ENCODE data around the gene VANGL1. TPM values are rescaled to one million over a fixed set of nuclear protein-coding genes. Genes with fewer than 3 reads are reported as not detected.

VANGL1 gene
- total RNA-seq, 1 experiment from 2014 or later = not detected

- H3K9me2 ChIP-seq (replicated peaks; ENCODE audit: insufficient read depth, low read length) = no peaks in the 10 kb centered on the region
- H3K9ac ChIP-seq (ENCODE audit: low read length) = no peak overlapping the region
- no peaks in the 10 kb centered on the region for H3K4me1 ChIP-seq (ENCODE audit: low read length)
- DNase-seq = no peak
- H3K4me2 ChIP-seq (ENCODE audit: low read depth, low read length, poor library complexity, severe bottlenecking) = no peak overlapping the region
- no peaks in the 10 kb centered on the region for H3K79me2 ChIP-seq (ENCODE audit: low read length)
- H3K9me3 ChIP-seq (ENCODE audit: low read length) = no peaks in the 10 kb centered on the region
- no peaks in the 10 kb centered on the region for H4K20me1 ChIP-seq (ENCODE audit: insufficient read depth, low read depth, low read length)
- no peak overlapping the region for H3K27ac ChIP-seq (ENCODE audit: low read length)
- no peak overlapping the region for H3K4me3 ChIP-seq (ENCODE audit: low read length)
- no peaks in the 10 kb centered on the region for H3K36me3 ChIP-seq (ENCODE audit: insufficient read depth, low read length)
- no peak overlapping the region for H2AFZ ChIP-seq (ENCODE audit: low read length)
- no peaks in the 10 kb centered on the region for H3K27me3 ChIP-seq (ENCODE audit: low read length)
Measured at GRCh38 chr1:115687744-115688143, 46.0 kb downstream of the VANGL1 start.

- Histone ChIP-seq H3K9me2 (replicated peaks; ENCODE audit: insufficient read depth, low read length) (no peaks in the 10 kb centered on the region), H3K4me1 (ENCODE audit: low read length) (no peaks in the 10 kb centered on the region), H3K9ac (ENCODE audit: low read length) (no peak overlapping the region), H3K27me3 (ENCODE audit: low read length) (no peaks in the 10 kb centered on the region), H2AFZ (ENCODE audit: low read length) (no peak overlapping the region), H3K79me2 (ENCODE audit: low read length) (no peaks in the 10 kb centered on the region), H3K4me3 (ENCODE audit: low read length) (no peak overlapping the region), H4K20me1 (ENCODE audit: insufficient read depth, low read depth, low read length) (no peaks in the 10 kb centered on the region), H3K36me3 (ENCODE audit: insufficient read depth, low read length) (no peaks in the 10 kb centered on the region), H3K27ac (ENCODE audit: low read length) (no peak overlapping the region), H3K4me2 (ENCODE audit: low read depth, low read length, poor library complexity, severe bottlenecking) (no peak overlapping the region), H3K9me3 (ENCODE audit: low read length) (no peaks in the 10 kb centered on the region)
- DNase-seq = no peak
Measured at GRCh38 chr1:115690972-115691371, 49.2 kb downstream of the VANGL1 start.

- Histone ChIP-seq H3K4me2 (ENCODE audit: low read depth, low read length, poor library complexity, severe bottlenecking) (no peak overlapping the region), H4K20me1 (ENCODE audit: insufficient read depth, low read depth, low read length) (no peaks in the 10 kb centered on the region), H3K36me3 (ENCODE audit: insufficient read depth, low read length) (no peaks in the 10 kb centered on the region), H3K9me3 (ENCODE audit: low read length) (no peaks in the 10 kb centered on the region), H3K4me1 (ENCODE audit: low read length) (no peaks in the 10 kb centered on the region), H3K9me2 (replicated peaks; ENCODE audit: insufficient read depth, low read length) (no peaks in the 10 kb centered on the region), H2AFZ (ENCODE audit: low read length) (no peak overlapping the region), H3K79me2 (ENCODE audit: low read length) (no peaks in the 10 kb centered on the region), H3K9ac (ENCODE audit: low read length) (no peak overlapping the region), H3K4me3 (ENCODE audit: low read length) (no peak overlapping the region), H3K27ac (ENCODE audit: low read length) (no peak overlapping the region), H3K27me3 (ENCODE audit: low read length) (no peaks in the 10 kb centered on the region)
- DNase-seq = no peak
Measured at GRCh38 chr1:115692224-115692623, 50.5 kb downstream of the VANGL1 start.

- H3K4me1 ChIP-seq (ENCODE audit: low read length) = no peaks in the 10 kb centered on the region
- no peaks in the 10 kb centered on the region for H3K9me2 ChIP-seq (replicated peaks; ENCODE audit: insufficient read depth, low read length)
- no peak overlapping the region for H3K27ac ChIP-seq (ENCODE audit: low read length)
- no peaks in the 10 kb centered on the region for H3K9me3 ChIP-seq (ENCODE audit: low read length)
- no peaks in the 10 kb centered on the region for H3K36me3 ChIP-seq (ENCODE audit: insufficient read depth, low read length)
- no peaks in the 10 kb centered on the region for H4K20me1 ChIP-seq (ENCODE audit: insufficient read depth, low read depth, low read length)
- H3K79me2 ChIP-seq (ENCODE audit: low read length) = no peaks in the 10 kb centered on the region
- no peak for DNase-seq
- H2AFZ ChIP-seq (ENCODE audit: low read length) = no peak overlapping the region
- no peak overlapping the region for H3K4me2 ChIP-seq (ENCODE audit: low read depth, low read length, poor library complexity, severe bottlenecking)
- no peak overlapping the region for H3K4me3 ChIP-seq (ENCODE audit: low read length)
- H3K9ac ChIP-seq (ENCODE audit: low read length) = no peak overlapping the region
- H3K27me3 ChIP-seq (ENCODE audit: low read length) = no peaks in the 10 kb centered on the region; the same call in 1 of the 2 replicates
Measured at GRCh38 chr1:115694805-115695204, 53.0 kb downstream of the VANGL1 start.

- no peak overlapping the region for H3K27ac ChIP-seq (ENCODE audit: low read length)
- H3K4me2 ChIP-seq (ENCODE audit: low read depth, low read length, poor library complexity, severe bottlenecking) = no peak overlapping the region
- no peak overlapping the region for H2AFZ ChIP-seq (ENCODE audit: low read length)
- H3K4me1 ChIP-seq (ENCODE audit: low read length) = no peaks in the 10 kb centered on the region
- no peak overlapping the region for H3K9ac ChIP-seq (ENCODE audit: low read length)
- H3K4me3 ChIP-seq (ENCODE audit: low read length) = no peak overlapping the region
- no peak for DNase-seq
- H3K9me2 ChIP-seq (replicated peaks; ENCODE audit: insufficient read depth, low read length) = no peaks in the 10 kb centered on the region
- H3K36me3 ChIP-seq (ENCODE audit: insufficient read depth, low read length) = no peaks in the 10 kb centered on the region
- no peaks in the 10 kb centered on the region; the same call in 1 of the 2 replicates for H3K27me3 ChIP-seq (ENCODE audit: low read length)
- no peaks in the 10 kb centered on the region for H3K79me2 ChIP-seq (ENCODE audit: low read length)
- H4K20me1 ChIP-seq (ENCODE audit: insufficient read depth, low read depth, low read length) = no peaks in the 10 kb centered on the region
- H3K9me3 ChIP-seq (ENCODE audit: low read length) = no peaks in the 10 kb centered on the region
Measured at GRCh38 chr1:115697619-115698018, 55.8 kb downstream of the VANGL1 start.

- H3K9me3 ChIP-seq (ENCODE audit: low read length) = no peaks in the 10 kb centered on the region
- no peaks in the 10 kb centered on the region; the same call in 1 of the 2 replicates for H3K27me3 ChIP-seq (ENCODE audit: low read length)
- no peak overlapping the region for H2AFZ ChIP-seq (ENCODE audit: low read length)
- H3K9me2 ChIP-seq (replicated peaks; ENCODE audit: insufficient read depth, low read length) = no peaks in the 10 kb centered on the region
- H3K79me2 ChIP-seq (ENCODE audit: low read length) = no peaks in the 10 kb centered on the region
- no peak overlapping the region for H3K4me3 ChIP-seq (ENCODE audit: low read length)
- H3K36me3 ChIP-seq (ENCODE audit: insufficient read depth, low read length) = no peaks in the 10 kb centered on the region
- no peak overlapping the region for H3K27ac ChIP-seq (ENCODE audit: low read length)
- H4K20me1 ChIP-seq (ENCODE audit: insufficient read depth, low read depth, low read length) = no peaks in the 10 kb centered on the region
- no peak overlapping the region for H3K4me2 ChIP-seq (ENCODE audit: low read depth, low read length, poor library complexity, severe bottlenecking)
- no peak for DNase-seq
- no peaks in the 10 kb centered on the region for H3K4me1 ChIP-seq (ENCODE audit: low read length)
- no peak overlapping the region for H3K9ac ChIP-seq (ENCODE audit: low read length)
Measured at GRCh38 chr1:115701090-115701489, 59.3 kb downstream of the VANGL1 start.

GRCh38 chr1:115702959-115703358, 61.2 kb downstream of the VANGL1 start:
- Histone ChIP-seq H3K79me2 (ENCODE audit: low read length) (no peaks in the 10 kb centered on the region), H3K36me3 (ENCODE audit: insufficient read depth, low read length) (no peaks in the 10 kb centered on the region), H2AFZ (ENCODE audit: low read length) (no peak overlapping the region), H3K4me2 (ENCODE audit: low read depth, low read length, poor library complexity, severe bottlenecking) (no peak overlapping the region), H3K4me3 (ENCODE audit: low read length) (no peak overlapping the region), H3K9me3 (ENCODE audit: low read length) (no peaks in the 10 kb centered on the region), H3K27ac (ENCODE audit: low read length) (no peak overlapping the region), H3K4me1 (ENCODE audit: low read length) (no peaks in the 10 kb centered on the region), H3K9me2 (replicated peaks; ENCODE audit: insufficient read depth, low read length) (no peaks in the 10 kb centered on the region), H3K9ac (ENCODE audit: low read length) (no peak overlapping the region), H4K20me1 (ENCODE audit: insufficient read depth, low read depth, low read length) (no peaks in the 10 kb centered on the region), H3K27me3 (ENCODE audit: low read length) (no peaks in the 10 kb centered on the region; the same call in 1 of the 2 replicates)
- DNase-seq = no peak

GRCh38 chr1:115705085-115705951, 63.5 kb downstream of the VANGL1 start:
- no peaks in the 10 kb centered on the region for H3K9me2 ChIP-seq (replicated peaks; ENCODE audit: insufficient read depth, low read length)
- H3K4me3 ChIP-seq (ENCODE audit: low read length) = no peak overlapping the region
- no peaks in the 10 kb centered on the region for H3K27me3 ChIP-seq (ENCODE audit: low read length)
- no peak overlapping the region for H3K9ac ChIP-seq (ENCODE audit: low read length)
- H3K4me1 ChIP-seq (ENCODE audit: low read length) = no peaks in the 10 kb centered on the region
- no peaks in the 10 kb centered on the region for H3K79me2 ChIP-seq (ENCODE audit: low read length)
- no peak overlapping the region for H2AFZ ChIP-seq (ENCODE audit: low read length)
- no peak overlapping the region for H3K4me2 ChIP-seq (ENCODE audit: low read depth, low read length, poor library complexity, severe bottlenecking)
- H4K20me1 ChIP-seq (ENCODE audit: insufficient read depth, low read depth, low read length) = no peaks in the 10 kb centered on the region
- no peak overlapping the region for H3K27ac ChIP-seq (ENCODE audit: low read length)
- H3K36me3 ChIP-seq (ENCODE audit: insufficient read depth, low read length) = no peaks in the 10 kb centered on the region
- H3K9me3 ChIP-seq (ENCODE audit: low read length) = no peaks in the 10 kb centered on the region
- no peak for DNase-seq

Measured in Karpas-422 (cell line).